ENCODE measurements around the gene ALG6.

GRCh38 chr1:63381741-63382140 lies 14.3 kb downstream of the ALG6 start:
- no peak for TF ChIP-seq POLR2A (IDR thresholded peaks at IDR 0.05)
- TF ChIP-seq, protein P1, sequence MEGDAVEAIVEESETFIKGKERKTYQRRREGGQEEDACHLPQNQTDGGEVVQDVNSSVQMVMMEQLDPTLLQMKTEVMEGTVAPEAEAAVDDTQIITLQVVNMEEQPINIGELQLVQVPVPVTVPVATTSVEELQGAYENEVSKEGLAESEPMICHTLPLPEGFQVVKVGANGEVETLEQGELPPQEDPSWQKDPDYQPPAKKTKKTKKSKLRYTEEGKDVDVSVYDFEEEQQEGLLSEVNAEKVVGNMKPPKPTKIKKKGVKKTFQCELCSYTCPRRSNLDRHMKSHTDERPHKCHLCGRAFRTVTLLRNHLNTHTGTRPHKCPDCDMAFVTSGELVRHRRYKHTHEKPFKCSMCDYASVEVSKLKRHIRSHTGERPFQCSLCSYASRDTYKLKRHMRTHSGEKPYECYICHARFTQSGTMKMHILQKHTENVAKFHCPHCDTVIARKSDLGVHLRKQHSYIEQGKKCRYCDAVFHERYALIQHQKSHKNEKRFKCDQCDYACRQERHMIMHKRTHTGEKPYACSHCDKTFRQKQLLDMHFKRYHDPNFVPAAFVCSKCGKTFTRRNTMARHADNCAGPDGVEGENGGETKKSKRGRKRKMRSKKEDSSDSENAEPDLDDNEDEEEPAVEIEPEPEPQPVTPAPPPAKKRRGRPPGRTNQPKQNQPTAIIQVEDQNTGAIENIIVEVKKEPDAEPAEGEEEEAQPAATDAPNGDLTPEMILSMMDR (IDR thresholded peaks at IDR 0.05), result no peak
